Neural progenitor cell (in vitro differentiated cells): Measurements from ENCODE around the gene HMBS. TPM values are rescaled to one million over a fixed set of nuclear protein-coding genes. Genes with fewer than 3 reads are reported as not detected.

Experiments used
- DNase-seq: peaks from one replicate; pipeline ENCODE4 v3.0.0-alpha.2; 2016; ENCODE audit warnings: low spot score
- H2AFZ ChIP-seq: fragments of 200-600 bp; sonication (generic); replicated peaks from 2 replicates; pipeline ENCODE4 v1.6.1; 2016; ENCODE audit warnings: antibody characterized with exemption
- H3F3A ChIP-seq: fragments of 200-600 bp; sonication (generic); 2 replicates; pipeline ENCODE4 v1.6.1; 2016; ENCODE audit warnings: antibody characterized with exemption, low read depth
- H3K27ac ChIP-seq: fragments of 200-600 bp; sonication (generic); 2 replicates; pipeline ENCODE4 v1.5.1; 2016; ENCODE audit warnings: mild to moderate bottlenecking
- H3K27me3 ChIP-seq: fragments of 200-600 bp; sonication (generic); 2 replicates; pipeline ENCODE4 v1.6.1; 2016; ENCODE audit warnings: mild to moderate bottlenecking, moderate library complexity
- H3K36me3 ChIP-seq: fragments of 200-600 bp; sonication (generic); 2 replicates; pipeline ENCODE4 v1.5.1; 2016
- H3K4me1 ChIP-seq: fragments of 200-600 bp; sonication (generic); 2 replicates; pipeline ENCODE4 v1.6.1; 2016; ENCODE audit warnings: mixed run types
- H3K4me2 ChIP-seq: fragments of 200-600 bp; sonication (generic); 2 replicates; pipeline ENCODE4 v1.6.1; 2016
- H3K4me3 ChIP-seq: fragments of 200-600 bp; sonication (generic); 2 replicates; pipeline ENCODE4 v1.5.1; 2016
- H3K79me2 ChIP-seq: fragments of 200-600 bp; sonication (generic); 2 replicates; pipeline ENCODE4 v1.6.1; 2016; ENCODE audit warnings: low read depth
- H3K9ac ChIP-seq: fragments of 200-600 bp; sonication (generic); 2 replicates; pipeline ENCODE4 v1.6.1; 2016
- H3K9me3 ChIP-seq: fragments of 200-600 bp; sonication (generic); 2 replicates; pipeline ENCODE4 v1.5.1; 2016; ENCODE audit warnings: low read depth
- H4K20me1 ChIP-seq: fragments of 200-600 bp; sonication (generic); 2 replicates; pipeline ENCODE4 v1.6.1; 2016; ENCODE audit warnings: low read depth
- H3K27ac Mint-ChIP-seq: 3 replicates; pipeline ENCODE4 v1.8.0; 2021; ENCODE audit warnings: mixed read lengths
- H3K27me3 Mint-ChIP-seq: 2 replicates; pipeline ENCODE4 v1.8.0; 2022; ENCODE audit warnings: low read depth, mild to moderate bottlenecking, inconsistent platforms, moderate library complexity, mixed read lengths; ENCODE audit not compliant: insufficient read depth
- H3K36me3 Mint-ChIP-seq: 3 replicates; pipeline ENCODE4 v1.8.0; 2021; ENCODE audit warnings: mixed read lengths
- H3K4me1 Mint-ChIP-seq: 3 replicates; pipeline ENCODE4 v1.8.0; 2021; ENCODE audit warnings: mixed read lengths
- H3K4me3 Mint-ChIP-seq: 3 replicates; pipeline ENCODE4 v1.8.0; 2021; ENCODE audit warnings: mild to moderate bottlenecking, moderate library complexity, mixed read lengths
- H3K9me3 Mint-ChIP-seq: 3 replicates; pipeline ENCODE4 v1.8.0; 2020; ENCODE audit warnings: mixed read lengths
- EZH2 ChIP-seq: fragments of 200-600 bp; sonication (generic); IDR thresholded peaks from 2 replicates; pipeline ENCODE4 v1.6.1; 2017; ENCODE audit warnings: antibody characterized with exemption, mild to moderate bottlenecking, moderate library complexity
- EZH2phosphoT487 ChIP-seq: fragments of 200-600 bp; sonication (generic); IDR thresholded peaks from 2 replicates; pipeline ENCODE4 v1.6.1; 2017; ENCODE audit warnings: antibody characterized with exemption
- total RNA-seq: library from RNA; depleted of rRNA; stranded (reverse); fragments of >200 nt; gene quantifications from 2 replicates; pipeline ENCODE4 v1.2.3, GENCODE V29; 2015; ENCODE audit warnings: low replicate concordance
- TF ChIP-seq, protein P1 (sequence below): fragments of 200-600 bp; sonication (generic); IDR thresholded peaks from 2 replicates; pipeline ENCODE4 v1.5.1; 2017; ENCODE audit warnings: antibody characterized with exemption, mild to moderate bottlenecking

HMBS gene
- total RNA-seq, 1 donor from 2014 or later, result 31.1 TPM

DNA sequence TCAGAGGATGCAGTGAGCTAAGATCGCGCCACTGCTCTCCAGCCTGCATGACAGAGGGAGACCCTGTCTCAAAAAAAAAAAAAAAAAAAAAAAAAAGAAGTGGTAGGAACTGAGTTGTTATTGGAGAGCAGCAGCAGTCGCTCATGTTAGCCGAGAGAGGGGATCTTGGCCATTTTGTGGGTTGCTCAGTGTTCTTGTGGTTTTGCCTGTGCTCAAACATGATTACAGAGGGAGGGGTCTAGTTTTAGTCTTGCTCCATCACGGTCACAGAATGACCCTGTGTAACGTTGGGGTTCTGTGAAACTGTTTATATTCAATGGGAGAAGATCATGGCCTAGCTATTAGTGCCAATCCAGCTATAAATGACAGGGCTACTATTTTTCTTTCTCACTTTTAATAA lies 15.0 kb downstream of the HMBS start:
- TF ChIP-seq EZH2, result no peak
- no peak for TF ChIP-seq EZH2phosphoT487
- TF ChIP-seq, protein P1, sequence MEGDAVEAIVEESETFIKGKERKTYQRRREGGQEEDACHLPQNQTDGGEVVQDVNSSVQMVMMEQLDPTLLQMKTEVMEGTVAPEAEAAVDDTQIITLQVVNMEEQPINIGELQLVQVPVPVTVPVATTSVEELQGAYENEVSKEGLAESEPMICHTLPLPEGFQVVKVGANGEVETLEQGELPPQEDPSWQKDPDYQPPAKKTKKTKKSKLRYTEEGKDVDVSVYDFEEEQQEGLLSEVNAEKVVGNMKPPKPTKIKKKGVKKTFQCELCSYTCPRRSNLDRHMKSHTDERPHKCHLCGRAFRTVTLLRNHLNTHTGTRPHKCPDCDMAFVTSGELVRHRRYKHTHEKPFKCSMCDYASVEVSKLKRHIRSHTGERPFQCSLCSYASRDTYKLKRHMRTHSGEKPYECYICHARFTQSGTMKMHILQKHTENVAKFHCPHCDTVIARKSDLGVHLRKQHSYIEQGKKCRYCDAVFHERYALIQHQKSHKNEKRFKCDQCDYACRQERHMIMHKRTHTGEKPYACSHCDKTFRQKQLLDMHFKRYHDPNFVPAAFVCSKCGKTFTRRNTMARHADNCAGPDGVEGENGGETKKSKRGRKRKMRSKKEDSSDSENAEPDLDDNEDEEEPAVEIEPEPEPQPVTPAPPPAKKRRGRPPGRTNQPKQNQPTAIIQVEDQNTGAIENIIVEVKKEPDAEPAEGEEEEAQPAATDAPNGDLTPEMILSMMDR, result no peak
- no peak overlapping the region for H3K9ac ChIP-seq
- H3K79me2 ChIP-seq, result peaks cover 39% of the 10 kb centered on the region
- Mint-ChIP-seq H3K4me3 (peak overlapping the region; percentile 93), H3K27me3 (peaks cover 7% of the 10 kb centered on the region), H3K9me3 (no peaks in the 10 kb centered on the region), H3K36me3 (peaks cover 22% of the 10 kb centered on the region), H3K27ac (no peak overlapping the region), H3K4me1 (peaks cover 43% of the 10 kb centered on the region)
- H3K27me3 ChIP-seq, result no peaks in the 10 kb centered on the region
- DNase-seq, result no peak
- no peaks in the 10 kb centered on the region for H3K9me3 ChIP-seq
- no peak overlapping the region for H3K27ac ChIP-seq
- peak overlapping the region; percentile 99 for H3K4me2 ChIP-seq
- H3F3A ChIP-seq, result peaks cover 44% of the 10 kb centered on the region
- H3K36me3 ChIP-seq, result no peaks in the 10 kb centered on the region
- H4K20me1 ChIP-seq, result peaks cover under 1% of the 10 kb centered on the region
- H2AFZ ChIP-seq, result no peak overlapping the region
- peaks cover 9% of the 10 kb centered on the region for H3K4me1 ChIP-seq
- H3K4me3 ChIP-seq, result no peak overlapping the region

DNA sequence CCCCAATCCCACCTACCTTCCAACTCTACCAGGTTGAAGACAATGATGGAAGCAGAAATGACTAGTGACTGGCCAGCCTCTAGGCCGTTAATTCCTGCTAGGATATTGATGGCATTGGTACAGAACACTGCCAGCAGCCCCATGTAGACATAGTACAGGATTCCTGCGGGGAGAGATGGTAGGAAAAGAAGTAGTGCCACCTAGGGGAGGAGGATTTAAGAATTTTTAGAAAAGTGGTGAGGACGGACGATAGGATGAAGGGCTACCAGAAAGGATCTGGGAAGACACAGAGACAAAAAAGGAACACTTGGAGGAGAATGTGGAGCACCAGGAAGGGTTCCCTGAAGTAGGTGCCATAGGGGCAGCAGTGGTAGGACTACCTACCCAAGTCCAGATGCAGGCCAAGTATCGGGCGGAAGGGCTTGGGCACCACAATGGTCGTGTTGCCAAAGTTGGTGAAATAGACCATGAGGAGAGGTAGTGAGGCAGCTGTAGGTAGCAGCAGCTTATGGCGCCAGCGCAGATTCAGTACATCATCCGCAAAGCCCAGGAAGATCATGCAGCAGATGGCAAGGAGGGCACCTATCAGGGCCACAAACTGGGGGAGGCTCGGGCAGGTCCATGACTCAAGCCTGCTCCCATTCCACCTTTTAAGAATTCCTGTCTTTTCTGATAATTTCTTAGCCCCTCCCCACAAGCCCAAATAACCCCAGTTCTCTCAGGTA lies 15.7 kb downstream of the HMBS start:
- no peaks in the 10 kb centered on the region for H3K27me3 ChIP-seq
- H3K4me1 ChIP-seq, result peaks cover 9% of the 10 kb centered on the region
- no peaks in the 10 kb centered on the region for H3K9me3 ChIP-seq
- Mint-ChIP-seq H3K4me1 (peaks cover 43% of the 10 kb centered on the region), H3K36me3 (peaks cover 22% of the 10 kb centered on the region), H3K27me3 (peaks cover 7% of the 10 kb centered on the region), H3K9me3 (no peaks in the 10 kb centered on the region), H3K27ac (no peak overlapping the region), H3K4me3 (peak overlapping the region; percentile 93)
- no peaks in the 10 kb centered on the region for H4K20me1 ChIP-seq
- no peaks in the 10 kb centered on the region for H3K36me3 ChIP-seq
- peak overlapping the region; percentile 85 for H3K9ac ChIP-seq
- peak overlapping the region; percentile 99 for H3K4me2 ChIP-seq
- no peak for TF ChIP-seq EZH2
- TF ChIP-seq, protein P1, result peak; percentile 59
- no peak overlapping the region for H3K27ac ChIP-seq
- peaks cover 44% of the 10 kb centered on the region for H3F3A ChIP-seq
- peaks cover 33% of the 10 kb centered on the region for H3K79me2 ChIP-seq
- DNase-seq, result peak; percentile 55
- no peak overlapping the region for H2AFZ ChIP-seq
- H3K4me3 ChIP-seq, result peak overlapping the region; percentile 89

DNA sequence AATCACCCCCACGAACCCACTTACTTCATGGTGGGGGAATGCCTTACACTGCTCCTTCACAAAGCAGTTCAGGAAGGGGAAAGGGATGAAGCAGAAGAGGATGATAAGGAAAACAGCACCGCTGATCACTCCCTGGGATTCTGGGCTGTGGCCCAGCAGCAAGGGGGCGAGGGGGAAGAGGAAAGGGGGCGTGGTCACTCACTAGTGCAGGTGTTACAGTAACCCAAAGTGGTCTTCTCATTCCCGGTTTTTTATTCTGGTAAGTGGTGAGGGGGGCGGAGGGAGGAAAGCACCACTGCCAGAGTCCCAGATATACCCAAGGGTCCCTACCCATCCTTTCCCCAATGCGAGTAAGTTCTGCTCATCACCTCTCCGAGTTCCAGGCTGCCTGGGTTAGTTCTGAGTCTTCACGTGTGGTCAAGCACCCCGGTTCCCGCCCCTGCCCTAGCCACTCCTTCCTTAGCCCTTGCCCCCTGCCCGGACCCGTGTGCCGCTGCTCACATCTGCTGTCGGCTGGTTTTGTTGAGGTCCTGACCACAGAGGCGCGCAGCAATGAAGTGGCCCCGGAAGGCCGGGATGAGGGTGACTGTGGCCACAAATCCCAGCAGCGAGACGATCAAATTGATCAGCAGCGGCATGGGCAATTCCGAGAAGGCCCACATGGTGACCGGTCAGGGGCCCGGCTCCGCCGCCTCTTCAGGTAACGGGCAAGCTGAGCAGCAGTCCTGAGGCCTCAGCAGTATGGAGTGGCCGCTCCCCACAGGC lies 16.5 kb downstream of the HMBS start:
- peaks cover 9% of the 10 kb centered on the region for H3K4me1 ChIP-seq
- TF ChIP-seq EZH2, result no peak
- TF ChIP-seq, protein P1, result peak; percentile 25
- no peak for TF ChIP-seq EZH2phosphoT487
- Mint-ChIP-seq H3K27me3 (peaks cover 3% of the 10 kb centered on the region), H3K36me3 (peaks cover 22% of the 10 kb centered on the region), H3K4me1 (peaks cover 39% of the 10 kb centered on the region), H3K4me3 (peak overlapping the region; percentile 93), H3K27ac (peak overlapping the region; percentile 99), H3K9me3 (no peaks in the 10 kb centered on the region)
- peak overlapping the region; percentile 99 for H3K4me2 ChIP-seq
- peak; percentile 48 for DNase-seq
- peaks cover 42% of the 10 kb centered on the region for H3F3A ChIP-seq
- peak overlapping the region; percentile 89 for H3K4me3 ChIP-seq
- peak overlapping the region; percentile 98 for H2AFZ ChIP-seq
- H3K9me3 ChIP-seq, result no peaks in the 10 kb centered on the region
- H3K36me3 ChIP-seq, result no peaks in the 10 kb centered on the region
- H3K9ac ChIP-seq, result peak overlapping the region; percentile 85
- peaks cover 29% of the 10 kb centered on the region for H3K79me2 ChIP-seq
- no peaks in the 10 kb centered on the region for H4K20me1 ChIP-seq
- peak overlapping the region; percentile 97 for H3K27ac ChIP-seq
- H3K27me3 ChIP-seq, result no peaks in the 10 kb centered on the region
